HFF-Myc (cell line): ENCODE data around the gene NLE1.
A peak's percentile ranks its signal among the peaks of the same experiment; 100 is the strongest.

Experiments used
- DNase-seq: peaks from one replicate; pipeline ENCODE4 v3.0.0-alpha.2; 2011; ENCODE audit warnings: low read depth; ENCODE audit errors: extremely low read depth
- H3K4me3 ChIP-seq: replicated peaks from 2 replicates; pipeline ENCODE4 v1.5.1; 2011; ENCODE audit warnings: low read depth, mild to moderate bottlenecking, control low read depth, low read length
- CTCF ChIP-seq: IDR thresholded peaks from 2 replicates; pipeline ENCODE4 v1.5.1; 2012; ENCODE audit warnings: mild to moderate bottlenecking, low read depth, low read length, control low read depth; ENCODE audit errors: missing control alignments

The NLE1 gene

GRCh38 chr17:35088881-35089585 lies 53.1 kb downstream of the NLE1 start:
- peak; percentile 66 for TF ChIP-seq CTCF
- no peak for DNase-seq
- peak overlapping the region; percentile 76 for H3K4me3 ChIP-seq

- TF ChIP-seq CTCF = no peak
- peak overlapping the region; percentile 76 for H3K4me3 ChIP-seq
- DNase-seq = no peak
Observed at GRCh38 chr17:35088356-35088880, 53.7 kb downstream of the NLE1 start.

- DNase-seq = no peak
- peak overlapping the region; percentile 76 for H3K4me3 ChIP-seq
- TF ChIP-seq CTCF = no peak
Observed at GRCh38 chr17:35087731-35088355, 54.3 kb downstream of the NLE1 start.

GRCh38 chr17:35086931-35087573 lies 55.1 kb downstream of the NLE1 start:
- no peak for DNase-seq
- H3K4me3 ChIP-seq = no peak overlapping the region
- TF ChIP-seq CTCF = no peak

DNA sequence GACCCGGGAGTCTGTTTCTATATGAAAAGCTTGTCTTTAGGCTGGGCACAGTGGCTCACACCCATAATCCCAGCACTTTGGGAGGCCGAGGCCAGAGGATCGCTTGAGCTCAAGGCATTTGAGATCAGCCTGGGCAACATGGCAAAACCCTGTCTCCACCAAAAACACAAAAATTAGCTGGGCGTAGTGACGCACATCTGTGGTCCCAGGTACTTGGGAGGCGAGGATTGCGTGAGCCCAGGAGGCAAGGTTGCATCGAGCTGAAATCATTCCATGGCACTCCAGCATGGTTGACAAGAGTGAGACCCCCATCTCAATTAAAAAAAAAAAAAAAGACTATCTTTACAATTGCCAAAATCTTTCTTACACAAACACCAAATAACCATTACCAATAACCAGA lies 55.9 kb downstream of the NLE1 start:
- no peak overlapping the region for H3K4me3 ChIP-seq
- no peak for DNase-seq
- no peak for TF ChIP-seq CTCF

DNA sequence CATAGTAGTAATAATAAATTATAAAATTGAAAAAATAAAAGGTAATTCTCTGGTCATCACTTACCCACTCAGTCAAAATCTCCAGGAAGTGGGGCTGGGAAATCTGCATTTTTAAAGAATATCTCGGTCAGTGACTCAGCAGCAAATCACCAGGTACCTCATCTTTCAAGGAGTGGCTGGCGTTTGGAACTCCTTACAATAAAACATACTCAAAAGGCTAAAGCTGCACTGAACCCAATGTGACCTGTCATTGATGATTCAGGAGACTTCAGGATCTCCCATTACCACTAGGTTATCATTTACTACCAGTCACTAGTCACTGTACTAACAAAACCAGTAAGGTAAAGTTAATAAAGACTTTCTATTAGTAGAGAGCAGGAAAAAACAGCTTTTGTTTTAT lies 57.1 kb downstream of the NLE1 start:
- H3K4me3 ChIP-seq = no peak overlapping the region
- no peak for DNase-seq
- no peak for TF ChIP-seq CTCF
